ENCODE data around the gene EEA1. TPM values are rescaled to one million over a fixed set of nuclear protein-coding genes. Genes with fewer than 3 reads are reported as not detected.

EEA1 gene
- total RNA-seq, 2 experiments from 2014 or later: 3.0 to 11.9 TPM

- H4K20me1 ChIP-seq (ENCODE audit: insufficient read depth, low read length): no peaks in the 10 kb centered on the region
- BruUV-seq (replicated peaks): no TSS peak
- TF ChIP-seq, protein P1, sequence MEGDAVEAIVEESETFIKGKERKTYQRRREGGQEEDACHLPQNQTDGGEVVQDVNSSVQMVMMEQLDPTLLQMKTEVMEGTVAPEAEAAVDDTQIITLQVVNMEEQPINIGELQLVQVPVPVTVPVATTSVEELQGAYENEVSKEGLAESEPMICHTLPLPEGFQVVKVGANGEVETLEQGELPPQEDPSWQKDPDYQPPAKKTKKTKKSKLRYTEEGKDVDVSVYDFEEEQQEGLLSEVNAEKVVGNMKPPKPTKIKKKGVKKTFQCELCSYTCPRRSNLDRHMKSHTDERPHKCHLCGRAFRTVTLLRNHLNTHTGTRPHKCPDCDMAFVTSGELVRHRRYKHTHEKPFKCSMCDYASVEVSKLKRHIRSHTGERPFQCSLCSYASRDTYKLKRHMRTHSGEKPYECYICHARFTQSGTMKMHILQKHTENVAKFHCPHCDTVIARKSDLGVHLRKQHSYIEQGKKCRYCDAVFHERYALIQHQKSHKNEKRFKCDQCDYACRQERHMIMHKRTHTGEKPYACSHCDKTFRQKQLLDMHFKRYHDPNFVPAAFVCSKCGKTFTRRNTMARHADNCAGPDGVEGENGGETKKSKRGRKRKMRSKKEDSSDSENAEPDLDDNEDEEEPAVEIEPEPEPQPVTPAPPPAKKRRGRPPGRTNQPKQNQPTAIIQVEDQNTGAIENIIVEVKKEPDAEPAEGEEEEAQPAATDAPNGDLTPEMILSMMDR (conservative IDR thresholded peaks at IDR 0.05; ENCODE audit: low read length): no peak
- no peak for TF ChIP-seq EZH2phosphoT487 (IDR thresholded peaks at IDR 0.05; ENCODE audit: borderline replicate concordance, low read depth, low read length)
- intact Hi-C loops (cut with micrococcal nuclease; ENCODE audit: unreplicated experiment): no loop called here
- ChIA-PET POLR2A (interaction anchor here (0.7 to 1.0 kb wide), 2 partner anchors 31 to 33 kb away, joined by 3 to 4 read pairs; no protein-coding TSS in a partner anchor), CTCF (ENCODE audit: unreplicated experiment) (no interaction called here)
- DNase-seq (ENCODE audit: low spot score): no peak
- H3K9me2 ChIP-seq (ENCODE audit: insufficient read depth, low read length): no peaks in the 10 kb centered on the region
- no peak overlapping the region for H3K4me2 ChIP-seq (ENCODE audit: low read length)
- H3K4me1 ChIP-seq (ENCODE audit: insufficient read depth, low read length, poor library complexity, severe bottlenecking): no peaks in the 10 kb centered on the region
- H2AFZ ChIP-seq (ENCODE audit: low read length): no peak overlapping the region
- no peaks in the 10 kb centered on the region for H3K79me2 ChIP-seq (ENCODE audit: insufficient read depth, low read depth, low read length)
- H3K9me3 ChIP-seq (ENCODE audit: low read length): no peaks in the 10 kb centered on the region
- no peaks in the 10 kb centered on the region for H3K36me3 ChIP-seq (ENCODE audit: insufficient read depth, low read length)
- H3K27ac ChIP-seq (ENCODE audit: low read depth, low read length, poor library complexity, severe bottlenecking): no peak overlapping the region
- no peak overlapping the region for H3K4me3 ChIP-seq (ENCODE audit: low read depth, low read length, poor library complexity, severe bottlenecking)
Measured at GRCh38 chr12:92877904-92878303, 51.2 kb downstream of the EEA1 start.

- Histone ChIP-seq H3K36me3 (ENCODE audit: insufficient read depth, low read length) (no peaks in the 10 kb centered on the region), H3K9me2 (ENCODE audit: insufficient read depth, low read length) (no peaks in the 10 kb centered on the region), H4K20me1 (ENCODE audit: insufficient read depth, low read length) (no peaks in the 10 kb centered on the region), H3K79me2 (ENCODE audit: insufficient read depth, low read depth, low read length) (no peaks in the 10 kb centered on the region), H3K4me1 (ENCODE audit: insufficient read depth, low read length, poor library complexity, severe bottlenecking) (no peaks in the 10 kb centered on the region), H3K27ac (ENCODE audit: low read depth, low read length, poor library complexity, severe bottlenecking) (no peak overlapping the region), H3K4me2 (ENCODE audit: low read length) (no peak overlapping the region), H2AFZ (ENCODE audit: low read length) (no peak overlapping the region), H3K9me3 (ENCODE audit: low read length) (no peaks in the 10 kb centered on the region), H3K4me3 (ENCODE audit: low read depth, low read length, poor library complexity, severe bottlenecking) (no peak overlapping the region)
- TF ChIP-seq EZH2phosphoT487 (IDR thresholded peaks at IDR 0.05; ENCODE audit: borderline replicate concordance, low read depth, low read length): no peak
- TF ChIP-seq, protein P1 (conservative IDR thresholded peaks at IDR 0.05; ENCODE audit: low read length): no peak
- ChIA-PET POLR2A (interaction anchor here (0.6 to 1.5 kb wide), 14 partner anchors 8 to 645 kb away, joined by 3 to 7 read pairs (median 4); no protein-coding TSS in a partner anchor), CTCF (ENCODE audit: unreplicated experiment) (no interaction called here)
- intact Hi-C loops (cut with micrococcal nuclease; ENCODE audit: unreplicated experiment): no loop called here
- no TSS peak for BruUV-seq (replicated peaks)
- DNase-seq (ENCODE audit: low spot score): no peak
Measured at GRCh38 chr12:92876496-92876895, 52.6 kb downstream of the EEA1 start.

GRCh38 chr12:92871116-92871515 lies 58.0 kb downstream of the EEA1 start:
- H3K79me2 ChIP-seq (ENCODE audit: insufficient read depth, low read depth, low read length): peaks cover 3% of the 10 kb centered on the region; the same call in 1 of the 2 replicates
- ChIA-PET CTCF (ENCODE audit: unreplicated experiment) (no interaction called here), POLR2A (interaction anchor here (0.6 kb wide), 2 partner anchors 12 to 60 kb away, joined by 4 to 5 read pairs; no protein-coding TSS in a partner anchor)
- no peaks in the 10 kb centered on the region for H3K36me3 ChIP-seq (ENCODE audit: insufficient read depth, low read length)
- no peak overlapping the region for H3K27ac ChIP-seq (ENCODE audit: low read depth, low read length, poor library complexity, severe bottlenecking)
- TF ChIP-seq, protein P1 (conservative IDR thresholded peaks at IDR 0.05; ENCODE audit: low read length): no peak
- no peak for TF ChIP-seq EZH2phosphoT487 (IDR thresholded peaks at IDR 0.05; ENCODE audit: borderline replicate concordance, low read depth, low read length)
- H3K4me2 ChIP-seq (ENCODE audit: low read length): no peak overlapping the region
- intact Hi-C loops (cut with micrococcal nuclease; ENCODE audit: unreplicated experiment): no loop called here
- no peaks in the 10 kb centered on the region for H3K9me3 ChIP-seq (ENCODE audit: low read length)
- no peak overlapping the region for H3K4me3 ChIP-seq (ENCODE audit: low read depth, low read length, poor library complexity, severe bottlenecking)
- no peak for DNase-seq (ENCODE audit: low spot score)
- H2AFZ ChIP-seq (ENCODE audit: low read length): no peak overlapping the region
- H4K20me1 ChIP-seq (ENCODE audit: insufficient read depth, low read length): no peaks in the 10 kb centered on the region
- H3K9me2 ChIP-seq (ENCODE audit: insufficient read depth, low read length): no peaks in the 10 kb centered on the region
- no TSS peak for BruUV-seq (replicated peaks)
- no peaks in the 10 kb centered on the region for H3K4me1 ChIP-seq (ENCODE audit: insufficient read depth, low read length, poor library complexity, severe bottlenecking)
